WERI-Rb-1 (cell line): Measurements from ENCODE around the gene GMDS.
"Not testable (repeated sequence)": the region's sequence is repeated elsewhere in the genome, so short reads cannot be mapped to it uniquely, and the experiment has no call there.

Experiments used
- DNase-seq: peaks from one replicate; pipeline ENCODE4 v3.0.0-alpha.2; 2020
- H3K27ac ChIP-seq: fragments of 250-450 bp; sonication (Bioruptor Pico); 2 replicates; pipeline ENCODE4 v1.5.1; 2020; ENCODE audit warnings: mild to moderate bottlenecking, moderate library complexity
- H3K27me3 ChIP-seq: fragments of 250-450 bp; sonication (Bioruptor Pico); 2 replicates; pipeline ENCODE4 v1.5.1; 2021; ENCODE audit warnings: mild to moderate bottlenecking, low read depth, moderate library complexity; ENCODE audit not compliant: insufficient read depth, severe bottlenecking
- H3K36me3 ChIP-seq: fragments of 250-450 bp; sonication (Bioruptor Pico); 2 replicates; pipeline ENCODE4 v1.5.1; 2020; ENCODE audit warnings: mild to moderate bottlenecking, moderate library complexity
- H3K4me3 ChIP-seq: 2 replicates; pipeline ENCODE4 v1.5.1; 2011; ENCODE audit warnings: low read depth, mild to moderate bottlenecking, control low read depth, low read length
- H3K9me3 ChIP-seq: fragments of 250-450 bp; sonication (Bioruptor Pico); 2 replicates; pipeline ENCODE4 v1.5.1; 2021; ENCODE audit warnings: mild to moderate bottlenecking, moderate library complexity; ENCODE audit not compliant: severe bottlenecking
- TF ChIP-seq, protein P1 (sequence below): IDR thresholded peaks from 2 replicates; pipeline ENCODE4 v1.5.1; 2011; ENCODE audit warnings: low read depth, mild to moderate bottlenecking, control low read depth, inconsistent platforms, low read length

Gene GMDS

DNA sequence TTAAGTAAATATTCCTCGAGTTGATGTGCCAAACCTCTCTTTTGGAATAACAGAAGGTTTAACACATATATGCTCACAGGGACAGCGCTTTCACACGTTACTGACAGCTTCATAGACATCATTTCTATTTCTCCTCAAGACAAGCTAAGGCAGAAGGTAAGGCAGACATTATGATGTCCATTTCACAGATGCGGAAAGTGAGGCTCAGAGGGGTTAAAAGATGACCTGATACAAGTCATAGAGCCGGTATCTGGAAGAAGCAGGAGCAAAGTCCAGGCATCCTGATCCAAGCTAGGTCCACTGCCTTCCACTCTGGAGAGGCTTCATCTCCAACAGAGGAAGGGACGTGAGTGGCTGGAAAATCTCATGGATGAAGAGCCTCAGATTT lies 548.9 kb downstream of the GMDS start:
- Histone ChIP-seq H3K27me3 (no peaks in the 10 kb centered on the region), H3K27ac (no peak overlapping the region), H3K9me3 (no peaks in the 10 kb centered on the region), H3K4me3 (no peak overlapping the region), H3K36me3 (no peaks in the 10 kb centered on the region)
- no peak for DNase-seq
- TF ChIP-seq, protein P1, sequence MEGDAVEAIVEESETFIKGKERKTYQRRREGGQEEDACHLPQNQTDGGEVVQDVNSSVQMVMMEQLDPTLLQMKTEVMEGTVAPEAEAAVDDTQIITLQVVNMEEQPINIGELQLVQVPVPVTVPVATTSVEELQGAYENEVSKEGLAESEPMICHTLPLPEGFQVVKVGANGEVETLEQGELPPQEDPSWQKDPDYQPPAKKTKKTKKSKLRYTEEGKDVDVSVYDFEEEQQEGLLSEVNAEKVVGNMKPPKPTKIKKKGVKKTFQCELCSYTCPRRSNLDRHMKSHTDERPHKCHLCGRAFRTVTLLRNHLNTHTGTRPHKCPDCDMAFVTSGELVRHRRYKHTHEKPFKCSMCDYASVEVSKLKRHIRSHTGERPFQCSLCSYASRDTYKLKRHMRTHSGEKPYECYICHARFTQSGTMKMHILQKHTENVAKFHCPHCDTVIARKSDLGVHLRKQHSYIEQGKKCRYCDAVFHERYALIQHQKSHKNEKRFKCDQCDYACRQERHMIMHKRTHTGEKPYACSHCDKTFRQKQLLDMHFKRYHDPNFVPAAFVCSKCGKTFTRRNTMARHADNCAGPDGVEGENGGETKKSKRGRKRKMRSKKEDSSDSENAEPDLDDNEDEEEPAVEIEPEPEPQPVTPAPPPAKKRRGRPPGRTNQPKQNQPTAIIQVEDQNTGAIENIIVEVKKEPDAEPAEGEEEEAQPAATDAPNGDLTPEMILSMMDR, result no peak

DNA sequence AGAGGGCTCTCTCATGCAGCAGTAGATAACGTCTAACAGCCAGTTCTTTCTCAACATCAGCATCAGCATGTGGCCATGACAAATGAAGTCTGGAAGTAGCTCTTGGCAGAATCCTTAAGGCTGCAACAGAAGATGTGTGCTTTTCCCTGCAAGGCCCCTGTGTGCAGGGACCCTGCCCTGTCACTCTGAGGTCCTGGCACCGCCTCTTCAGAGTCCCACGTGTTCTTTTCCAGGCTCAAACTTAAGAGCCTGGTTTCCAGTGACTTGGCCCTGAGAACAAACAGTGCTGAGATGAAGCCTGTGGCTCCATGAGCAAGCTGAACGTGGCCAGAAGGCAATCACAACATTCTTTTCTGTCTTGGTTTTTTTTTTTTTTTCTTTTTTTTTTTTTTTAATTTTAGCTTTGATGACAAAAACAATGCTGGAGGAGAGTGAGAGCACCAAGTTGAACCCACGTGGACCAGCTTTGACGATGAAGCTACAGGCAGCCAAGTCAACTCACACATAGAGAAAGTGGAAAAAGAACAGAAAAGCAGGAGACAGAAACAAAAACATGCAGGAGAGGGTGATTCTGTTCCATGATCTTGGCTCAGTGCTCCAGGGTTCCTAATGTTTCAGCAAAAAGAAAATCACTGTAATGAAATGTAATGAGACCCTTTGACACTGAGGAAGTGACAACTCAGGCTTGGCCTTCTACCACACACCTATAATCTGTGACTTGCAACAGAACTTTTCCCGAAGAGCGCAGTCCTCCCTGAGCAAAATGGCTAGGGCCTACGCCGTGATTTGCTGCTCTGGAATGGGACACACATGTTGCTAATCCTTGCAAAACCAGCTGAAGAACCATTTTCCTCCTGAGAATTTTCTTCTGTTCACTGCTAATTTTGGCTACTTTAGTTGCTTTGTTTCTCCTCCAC lies 549.6 kb downstream of the GMDS start:
- Histone ChIP-seq H3K27ac (no peak overlapping the region), H3K27me3 (no peaks in the 10 kb centered on the region), H3K36me3 (no peaks in the 10 kb centered on the region), H3K4me3 (no peak overlapping the region), H3K9me3 (no peaks in the 10 kb centered on the region)
- DNase-seq, result no peak
- TF ChIP-seq, protein P1, result no peak

DNA sequence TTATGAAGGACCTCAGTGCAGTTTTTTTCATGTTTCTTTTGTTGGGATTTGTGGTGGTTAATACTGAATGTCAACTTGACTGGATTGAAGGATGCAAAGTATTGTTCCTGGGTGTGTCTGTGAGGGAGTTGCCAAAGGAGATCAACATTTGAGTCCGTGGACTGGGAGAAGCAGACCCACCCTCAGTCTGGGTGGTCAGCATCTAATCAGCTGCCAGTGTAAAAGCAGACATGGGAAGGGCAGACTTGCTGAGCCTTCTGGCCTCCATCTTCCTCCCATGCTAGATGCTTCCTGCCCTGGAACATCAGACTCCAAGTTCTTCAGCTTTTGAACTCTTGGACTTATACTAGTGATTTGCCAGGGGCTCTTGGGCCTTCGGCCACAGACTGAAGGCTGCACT lies 553.6 kb downstream of the GMDS start:
- not testable (repeated sequence) for H3K4me3 ChIP-seq, H3K9me3 ChIP-seq, DNase-seq, H3K36me3 ChIP-seq, H3K27ac ChIP-seq, H3K27me3 ChIP-seq

DNA sequence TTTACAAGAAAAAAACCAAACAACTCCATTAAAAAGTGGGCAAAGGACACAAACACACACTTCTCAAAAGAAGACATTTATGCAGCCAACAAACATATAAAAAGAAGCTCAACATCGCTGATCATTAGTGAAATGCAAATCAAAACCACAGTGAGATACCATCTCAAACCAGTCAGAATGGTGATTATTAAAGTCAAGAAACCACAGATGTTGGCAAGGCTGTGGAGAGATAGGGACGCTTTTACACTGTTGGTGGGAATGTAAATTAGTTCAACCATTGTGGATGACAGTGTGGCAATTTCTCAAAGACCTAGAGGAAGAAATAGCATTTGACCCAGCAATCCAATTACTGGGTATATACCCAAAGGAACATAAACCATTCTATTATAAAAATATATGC lies 554.7 kb downstream of the GMDS start:
- H3K27ac ChIP-seq, H3K4me3 ChIP-seq, H3K36me3 ChIP-seq, DNase-seq, H3K27me3 ChIP-seq, H3K9me3 ChIP-seq: not testable (repeated sequence)

DNA sequence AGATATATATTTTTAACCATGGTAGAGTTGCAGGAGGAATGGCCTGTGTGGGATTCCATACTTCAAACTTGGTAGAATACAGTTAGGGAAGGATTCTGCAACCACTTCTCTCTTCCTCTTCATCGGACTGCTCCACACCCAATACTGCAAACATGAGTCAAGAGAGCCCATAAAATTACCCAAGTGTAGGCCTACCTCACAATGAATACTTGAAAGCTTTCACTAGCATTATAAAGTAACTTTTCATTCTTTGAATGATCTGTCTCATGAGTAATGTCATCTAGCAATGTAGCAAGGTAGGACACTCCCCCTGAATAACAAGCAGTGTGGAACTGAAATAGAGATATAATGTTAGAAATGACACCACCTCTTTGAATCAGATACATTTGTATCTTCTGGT lies 556.3 kb downstream of the GMDS start:
- TF ChIP-seq, protein P1, result no peak
- DNase-seq, result no peak

DNA sequence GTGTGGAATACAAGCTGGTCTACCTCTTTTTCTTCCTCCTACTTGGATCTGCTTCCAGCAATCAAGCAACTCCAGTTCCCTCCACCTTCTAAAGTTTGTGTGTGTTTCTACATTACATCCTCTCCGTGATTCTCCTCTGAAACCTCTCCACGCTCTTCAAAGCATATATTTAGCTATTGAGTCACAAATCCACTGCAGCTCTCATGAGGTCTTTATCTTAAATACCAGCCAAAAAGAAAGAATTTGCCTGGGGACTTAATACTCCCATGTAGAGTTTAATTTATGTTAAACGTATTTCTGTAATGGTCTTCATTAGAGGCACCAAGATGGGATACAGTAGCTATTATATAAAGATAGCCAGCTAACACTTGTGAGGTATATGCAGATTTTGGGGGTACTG lies 557.0 kb downstream of the GMDS start:
- Histone ChIP-seq H3K36me3 (no peaks in the 10 kb centered on the region), H3K27ac (no peak overlapping the region), H3K9me3 (no peaks in the 10 kb centered on the region), H3K27me3 (no peaks in the 10 kb centered on the region), H3K4me3 (no peak overlapping the region)
- DNase-seq, result no peak
- TF ChIP-seq, protein P1, result no peak

More for the DNA sequence above, 556.3 kb downstream of the GMDS start:
- Histone ChIP-seq H3K27me3 (no peaks in the 10 kb centered on the region), H3K27ac (no peak overlapping the region), H3K9me3 (no peaks in the 10 kb centered on the region), H3K4me3 (no peak overlapping the region), H3K36me3 (no peaks in the 10 kb centered on the region)

DNA sequence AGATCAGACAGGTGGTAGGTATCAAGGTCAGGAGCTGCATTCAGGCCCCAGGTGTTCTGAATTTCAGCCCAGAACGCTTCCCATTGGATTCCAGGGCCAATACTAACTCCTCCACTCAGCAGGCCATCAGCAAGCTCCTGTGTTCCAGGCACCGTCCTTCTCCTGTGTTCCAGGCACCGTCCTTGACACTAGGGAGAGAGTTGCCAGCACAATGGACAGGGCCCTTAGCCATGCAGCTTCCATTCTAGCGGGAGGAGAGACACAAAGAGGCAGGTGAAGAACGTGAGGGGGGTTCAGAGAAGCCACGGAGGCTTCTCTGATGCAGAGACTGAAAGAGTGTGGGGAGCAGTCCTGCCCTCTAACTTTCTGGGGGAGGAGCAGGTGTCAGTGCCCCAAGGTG lies 558.0 kb downstream of the GMDS start:
- Histone ChIP-seq H3K27ac (no peak overlapping the region), H3K9me3 (no peaks in the 10 kb centered on the region), H3K36me3 (no peaks in the 10 kb centered on the region), H3K27me3 (no peaks in the 10 kb centered on the region), H3K4me3 (no peak overlapping the region)
- TF ChIP-seq, protein P1, result no peak
- no peak for DNase-seq
